ENCODE results near the gene RNF10.
"Not testable (repeated sequence)": the region's sequence is repeated elsewhere in the genome, so short reads cannot be mapped to it uniquely, and the experiment has no call there.

The RNF10 gene

DNA sequence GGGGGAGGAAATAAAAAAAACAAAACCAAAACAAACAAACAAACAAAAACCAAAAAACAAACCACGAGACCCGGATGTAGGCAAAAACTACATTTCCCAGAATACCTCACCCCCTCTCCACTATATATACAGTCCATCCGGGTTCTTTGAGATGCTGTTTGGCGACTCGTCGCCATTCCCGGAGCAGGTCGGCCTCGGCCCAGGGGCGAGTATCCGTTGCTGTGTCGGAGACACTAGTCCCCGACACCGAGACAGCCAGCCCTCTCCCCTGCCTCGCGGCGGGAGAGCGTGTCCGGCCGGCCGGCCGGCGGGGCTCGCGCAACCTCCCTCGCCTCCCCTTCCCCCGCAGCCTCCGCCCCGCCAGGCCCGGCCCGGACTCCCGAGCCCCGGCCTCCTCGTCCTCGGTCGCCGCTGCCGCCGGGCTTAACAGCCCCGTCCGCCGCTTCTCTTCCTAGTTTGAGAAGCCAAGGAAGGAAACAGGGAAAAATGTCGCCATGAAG, at the start of gene RNF10:
TSS of gene RNF10 (plus strand) at position 154 of the 500 bp plus-strand sequence. CDS start 456 bp downstream, outside the sequence.
- peak within 1 kb of the TSS; percentile 93 for H3K4me3 ChIP-seq (ENCODE audit: low read depth, low read length)
- TF ChIP-seq, protein P1, sequence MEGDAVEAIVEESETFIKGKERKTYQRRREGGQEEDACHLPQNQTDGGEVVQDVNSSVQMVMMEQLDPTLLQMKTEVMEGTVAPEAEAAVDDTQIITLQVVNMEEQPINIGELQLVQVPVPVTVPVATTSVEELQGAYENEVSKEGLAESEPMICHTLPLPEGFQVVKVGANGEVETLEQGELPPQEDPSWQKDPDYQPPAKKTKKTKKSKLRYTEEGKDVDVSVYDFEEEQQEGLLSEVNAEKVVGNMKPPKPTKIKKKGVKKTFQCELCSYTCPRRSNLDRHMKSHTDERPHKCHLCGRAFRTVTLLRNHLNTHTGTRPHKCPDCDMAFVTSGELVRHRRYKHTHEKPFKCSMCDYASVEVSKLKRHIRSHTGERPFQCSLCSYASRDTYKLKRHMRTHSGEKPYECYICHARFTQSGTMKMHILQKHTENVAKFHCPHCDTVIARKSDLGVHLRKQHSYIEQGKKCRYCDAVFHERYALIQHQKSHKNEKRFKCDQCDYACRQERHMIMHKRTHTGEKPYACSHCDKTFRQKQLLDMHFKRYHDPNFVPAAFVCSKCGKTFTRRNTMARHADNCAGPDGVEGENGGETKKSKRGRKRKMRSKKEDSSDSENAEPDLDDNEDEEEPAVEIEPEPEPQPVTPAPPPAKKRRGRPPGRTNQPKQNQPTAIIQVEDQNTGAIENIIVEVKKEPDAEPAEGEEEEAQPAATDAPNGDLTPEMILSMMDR (conservative IDR thresholded peaks at IDR 0.05; ENCODE audit: low read depth, low read length) = no peak
- DNase-seq (ENCODE audit: low read depth) = peak; percentile 92

DNA sequence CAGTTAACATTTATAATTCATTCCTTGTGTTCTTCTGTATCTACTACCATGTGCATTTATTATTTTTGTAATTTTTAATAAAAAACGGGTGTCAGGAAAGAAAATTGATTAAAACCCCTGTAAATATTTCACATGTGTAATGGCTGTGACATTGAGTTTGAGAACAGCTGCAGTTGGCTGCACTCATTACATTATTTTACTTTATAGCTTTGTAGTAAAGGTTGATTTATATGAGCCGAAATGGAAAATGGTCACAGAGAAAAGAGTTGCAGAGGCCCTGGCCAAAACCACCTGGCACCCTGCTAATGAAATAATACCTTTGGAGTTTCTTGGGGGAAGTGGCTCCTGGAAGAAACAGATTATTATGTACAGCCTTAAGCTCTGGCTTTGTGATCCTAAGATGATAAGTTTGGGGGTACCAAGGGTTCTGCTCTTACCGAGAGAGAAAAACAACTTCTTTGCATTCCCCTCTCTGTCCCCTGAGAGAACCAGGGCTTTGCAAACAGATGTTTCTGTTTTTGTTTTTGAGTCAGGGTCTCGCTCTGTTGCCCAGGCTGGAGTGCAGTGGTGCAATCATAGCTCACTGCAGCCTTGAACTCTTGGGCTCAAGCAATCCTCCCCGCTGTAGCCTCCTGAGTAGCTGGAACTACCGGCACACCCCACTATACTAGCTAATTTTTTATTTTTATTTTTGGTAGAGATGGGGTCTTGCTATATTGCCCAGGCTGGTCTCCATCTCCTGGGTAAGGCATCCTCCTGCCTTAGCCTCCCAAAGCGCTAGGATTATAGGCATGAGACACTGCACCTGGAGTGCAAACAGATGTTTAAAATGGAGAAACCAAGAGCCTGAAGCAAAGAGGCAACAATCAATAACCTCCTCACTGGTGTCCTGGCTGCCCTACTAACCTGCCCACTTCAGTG, 47.9 kb upstream of the RNF10 start:
- no peak for DNase-seq (ENCODE audit: low read depth)
- TF ChIP-seq, protein P1 (conservative IDR thresholded peaks at IDR 0.05; ENCODE audit: low read depth, low read length) = no peak
- no peak overlapping the region for H3K4me3 ChIP-seq (ENCODE audit: low read depth, low read length)

DNA sequence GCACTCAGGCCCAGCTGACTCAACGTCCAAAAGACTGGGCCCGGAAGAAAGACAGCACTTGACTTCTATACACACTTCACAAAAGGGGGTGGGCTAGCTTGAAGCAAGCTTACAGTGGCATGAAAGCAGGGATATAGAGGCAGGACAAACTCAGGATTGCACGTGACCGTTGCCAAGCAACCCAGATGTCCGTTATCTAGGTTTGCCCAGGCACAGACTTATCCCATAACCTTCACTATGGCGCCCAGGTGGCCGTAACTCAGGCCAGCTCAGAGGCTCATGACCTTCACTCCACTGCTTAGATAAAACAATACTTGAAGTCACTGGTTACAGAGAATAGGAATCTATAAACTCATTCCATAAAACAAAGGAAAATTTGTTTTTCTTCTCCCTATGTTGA, 46.6 kb upstream of the RNF10 start:
- not testable (repeated sequence) for H3K4me3 ChIP-seq (ENCODE audit: low read depth, low read length); DNase-seq (ENCODE audit: low read depth)

DNA sequence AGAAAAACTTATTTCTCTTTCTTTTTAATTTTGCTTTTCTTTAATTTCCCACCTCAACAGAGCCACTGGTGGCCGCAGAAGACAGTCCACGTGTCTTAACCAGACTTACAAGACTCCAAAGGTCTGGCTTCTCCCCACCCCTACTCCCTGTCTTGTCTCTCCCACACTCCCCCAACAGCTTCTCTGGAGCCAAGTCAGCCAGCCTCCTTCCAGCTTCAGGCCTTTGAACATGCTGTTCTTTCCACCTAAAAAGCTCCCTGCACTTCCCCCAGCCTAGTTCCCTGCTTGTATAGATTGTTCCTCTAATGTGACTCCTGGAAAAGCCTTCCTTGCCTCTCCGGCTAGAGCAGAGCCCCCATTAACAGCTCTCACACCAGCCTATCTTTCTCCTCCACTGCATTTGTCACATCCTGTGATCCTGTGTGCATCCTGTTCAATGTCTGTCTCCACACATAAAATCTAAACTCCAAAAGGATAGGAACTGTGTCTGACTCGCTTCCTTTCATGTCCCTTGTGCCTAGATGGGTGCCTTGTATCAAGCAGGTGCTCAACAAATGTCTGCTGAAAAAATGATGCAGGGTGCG, 46.0 kb upstream of the RNF10 start:
- no peak overlapping the region for H3K4me3 ChIP-seq (ENCODE audit: low read depth, low read length)
- TF ChIP-seq, protein P1 (conservative IDR thresholded peaks at IDR 0.05; ENCODE audit: low read depth, low read length) = no peak
- no peak for DNase-seq (ENCODE audit: low read depth)

- TF ChIP-seq, protein P1 (conservative IDR thresholded peaks at IDR 0.05; ENCODE audit: low read depth, low read length) = no peak
- H3K4me3 ChIP-seq (ENCODE audit: low read depth, low read length) = no peak overlapping the region
- DNase-seq (ENCODE audit: low read depth) = no peak
Observed at GRCh38 chr12:120489018-120489417, 45.1 kb upstream of the RNF10 start.

DNA sequence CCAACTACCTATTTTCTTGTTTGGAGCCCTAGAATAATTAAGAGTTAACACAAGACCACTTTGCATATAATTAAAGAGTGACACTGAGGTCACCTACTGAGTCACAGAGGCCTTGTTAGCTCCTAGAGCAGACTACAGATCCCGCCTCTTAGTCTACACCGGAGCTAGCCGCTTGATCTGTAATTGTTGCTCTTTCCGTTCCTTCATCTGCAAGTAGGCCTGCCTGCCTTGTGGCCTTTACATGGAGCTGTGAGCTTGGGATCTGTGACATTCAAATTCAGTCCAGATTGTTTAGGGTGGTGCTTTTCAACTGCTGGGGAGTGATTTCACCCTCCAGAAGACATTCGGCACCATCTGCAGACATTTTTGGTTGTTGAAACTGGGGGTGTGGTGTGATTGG, 43.8 kb upstream of the RNF10 start:
- DNase-seq (ENCODE audit: low read depth) = no peak
- no peak overlapping the region for H3K4me3 ChIP-seq (ENCODE audit: low read depth, low read length)
- TF ChIP-seq, protein P1 (conservative IDR thresholded peaks at IDR 0.05; ENCODE audit: low read depth, low read length) = no peak

DNA sequence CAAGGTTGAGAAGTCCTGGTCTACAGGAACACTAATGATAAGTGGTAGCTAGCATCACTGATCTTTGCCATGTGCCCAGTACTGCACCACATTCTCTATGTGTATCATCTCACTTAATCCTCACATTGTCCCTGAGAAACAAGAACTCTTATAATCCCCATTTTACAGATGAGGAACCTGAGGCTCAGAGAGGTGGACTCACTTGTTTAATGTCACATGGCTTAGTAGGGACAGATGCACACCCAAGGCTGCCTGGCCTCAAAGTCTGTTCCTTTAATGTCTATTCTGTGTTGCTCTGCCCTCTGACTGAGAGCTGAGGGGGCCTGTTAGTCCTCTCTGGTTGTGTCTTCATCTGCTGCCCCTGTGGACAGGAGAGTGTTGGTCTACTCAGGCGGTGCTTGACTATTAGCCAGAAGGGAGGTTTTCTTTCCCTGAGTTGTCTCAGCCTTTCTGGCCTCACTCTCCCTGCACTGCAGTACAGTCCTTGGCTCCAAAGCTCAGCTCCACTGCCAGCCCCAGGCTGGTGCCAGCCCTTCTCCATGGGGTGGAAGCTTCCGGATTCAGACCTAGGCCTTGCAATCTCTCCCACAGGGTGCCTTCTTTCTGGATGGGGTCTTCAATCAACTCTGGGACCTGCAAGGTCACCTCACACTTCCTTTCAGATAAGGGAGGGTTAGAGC, 43.2 kb upstream of the RNF10 start:
- no peak overlapping the region for H3K4me3 ChIP-seq (ENCODE audit: low read depth, low read length)
- TF ChIP-seq, protein P1 (conservative IDR thresholded peaks at IDR 0.05; ENCODE audit: low read depth, low read length) = no peak
- DNase-seq (ENCODE audit: low read depth) = no peak
